Measurements from ENCODE around the gene SH2D5.

Gene SH2D5

GRCh38 chr1:20742671-20743070, 10.2 kb upstream of the SH2D5 start:
- no peak for DNase-seq (ENCODE audit: low spot score)
- Histone ChIP-seq H3K27ac (ENCODE audit: poor library complexity, severe bottlenecking) (no peak overlapping the region), H3K36me3 (ENCODE audit: low read depth) (peaks cover 84% of the 10 kb centered on the region)

DNA sequence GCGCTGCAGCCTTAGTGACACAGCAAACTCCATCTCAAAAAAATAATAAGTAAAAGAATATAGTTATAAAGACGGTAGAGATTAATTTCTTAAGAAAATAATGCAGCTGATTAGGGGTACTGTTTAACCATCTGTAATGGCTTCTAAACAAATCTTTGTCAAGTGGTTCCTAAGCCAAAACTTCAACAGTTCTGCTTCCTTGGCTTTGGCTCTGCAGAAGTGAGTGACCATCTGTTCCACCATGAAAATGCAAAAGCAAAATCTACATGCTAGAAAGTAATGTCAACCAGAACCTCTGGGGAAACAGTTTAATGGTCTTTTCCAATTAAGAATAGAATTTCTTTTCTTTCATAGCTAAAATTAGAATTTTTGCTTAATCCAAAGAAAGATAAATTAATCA, 8.3 kb upstream of the SH2D5 start:
- H3K4me3 ChIP-seq (ENCODE audit: severe bottlenecking): no peak overlapping the region
- H3K9me3 ChIP-seq (ENCODE audit: severe bottlenecking): no peaks in the 10 kb centered on the region
- peak overlapping the region; percentile 95 for H3K27ac ChIP-seq (ENCODE audit: poor library complexity, severe bottlenecking)
- no peaks in the 10 kb centered on the region for H3K27me3 ChIP-seq (ENCODE audit: insufficient read depth, poor library complexity, severe bottlenecking)
- peaks cover 27% of the 10 kb centered on the region for H3K4me1 ChIP-seq (ENCODE audit: insufficient read depth, poor library complexity, severe bottlenecking)
- ATAC-seq (ENCODE audit: low read depth) (no peak), DNase-seq (ENCODE audit: low spot score) (no peak)
- TF ChIP-seq, protein P1, sequence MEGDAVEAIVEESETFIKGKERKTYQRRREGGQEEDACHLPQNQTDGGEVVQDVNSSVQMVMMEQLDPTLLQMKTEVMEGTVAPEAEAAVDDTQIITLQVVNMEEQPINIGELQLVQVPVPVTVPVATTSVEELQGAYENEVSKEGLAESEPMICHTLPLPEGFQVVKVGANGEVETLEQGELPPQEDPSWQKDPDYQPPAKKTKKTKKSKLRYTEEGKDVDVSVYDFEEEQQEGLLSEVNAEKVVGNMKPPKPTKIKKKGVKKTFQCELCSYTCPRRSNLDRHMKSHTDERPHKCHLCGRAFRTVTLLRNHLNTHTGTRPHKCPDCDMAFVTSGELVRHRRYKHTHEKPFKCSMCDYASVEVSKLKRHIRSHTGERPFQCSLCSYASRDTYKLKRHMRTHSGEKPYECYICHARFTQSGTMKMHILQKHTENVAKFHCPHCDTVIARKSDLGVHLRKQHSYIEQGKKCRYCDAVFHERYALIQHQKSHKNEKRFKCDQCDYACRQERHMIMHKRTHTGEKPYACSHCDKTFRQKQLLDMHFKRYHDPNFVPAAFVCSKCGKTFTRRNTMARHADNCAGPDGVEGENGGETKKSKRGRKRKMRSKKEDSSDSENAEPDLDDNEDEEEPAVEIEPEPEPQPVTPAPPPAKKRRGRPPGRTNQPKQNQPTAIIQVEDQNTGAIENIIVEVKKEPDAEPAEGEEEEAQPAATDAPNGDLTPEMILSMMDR (IDR thresholded peaks at IDR 0.05; ENCODE audit: poor library complexity, severe bottlenecking): no peak
- H3K36me3 ChIP-seq (ENCODE audit: low read depth): peaks cover 70% of the 10 kb centered on the region

More at GRCh38 chr1:20742671-20743070, 10.2 kb upstream of the SH2D5 start:
- H3K4me3 ChIP-seq (ENCODE audit: severe bottlenecking): no peak overlapping the region
- H3K9me3 ChIP-seq (ENCODE audit: severe bottlenecking): no peaks in the 10 kb centered on the region
- TF ChIP-seq, protein P1 (IDR thresholded peaks at IDR 0.05; ENCODE audit: poor library complexity, severe bottlenecking): no peak
- peaks cover 23% of the 10 kb centered on the region for H3K4me1 ChIP-seq (ENCODE audit: insufficient read depth, poor library complexity, severe bottlenecking)
- H3K27me3 ChIP-seq (ENCODE audit: insufficient read depth, poor library complexity, severe bottlenecking): no peaks in the 10 kb centered on the region
- ATAC-seq (ENCODE audit: low read depth): no peak

DNA sequence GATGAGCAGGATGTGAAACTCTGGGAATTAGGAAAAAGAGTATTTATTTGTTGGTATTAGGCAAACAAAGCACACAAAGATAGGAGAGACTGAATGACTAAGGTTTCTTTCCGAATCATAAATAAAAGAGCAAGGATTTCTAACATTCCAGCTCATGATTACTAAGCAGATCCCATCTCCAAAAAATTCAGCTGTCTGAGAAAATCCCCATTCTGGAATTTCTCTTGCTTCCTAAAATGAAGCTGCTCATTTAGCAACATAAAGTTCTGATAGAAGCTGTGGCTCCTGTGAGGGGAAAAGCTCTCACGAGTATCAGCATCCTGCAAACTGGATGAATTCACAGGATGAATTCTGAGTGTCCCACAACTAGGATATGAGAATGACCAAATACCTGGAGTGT, 6.7 kb upstream of the SH2D5 start:
- no peak for DNase-seq (ENCODE audit: low spot score)
- H3K27ac ChIP-seq (ENCODE audit: poor library complexity, severe bottlenecking): peak overlapping the region; percentile 95
- H3K27me3 ChIP-seq (ENCODE audit: insufficient read depth, poor library complexity, severe bottlenecking): no peaks in the 10 kb centered on the region
- H3K4me3 ChIP-seq (ENCODE audit: severe bottlenecking): no peak overlapping the region
- peak; percentile 53 for ATAC-seq (ENCODE audit: low read depth)
- H3K36me3 ChIP-seq (ENCODE audit: low read depth): peaks cover 55% of the 10 kb centered on the region
- H3K9me3 ChIP-seq (ENCODE audit: severe bottlenecking): no peaks in the 10 kb centered on the region
- H3K4me1 ChIP-seq (ENCODE audit: insufficient read depth, poor library complexity, severe bottlenecking): peaks cover 32% of the 10 kb centered on the region
- TF ChIP-seq, protein P1 (IDR thresholded peaks at IDR 0.05; ENCODE audit: poor library complexity, severe bottlenecking): no peak

GRCh38 chr1:20735581-20736111, 3.1 kb upstream of the SH2D5 start:
- Histone ChIP-seq H3K4me3 (ENCODE audit: severe bottlenecking) (no peak overlapping the region), H3K27me3 (ENCODE audit: insufficient read depth, poor library complexity, severe bottlenecking) (no peaks in the 10 kb centered on the region), H3K36me3 (ENCODE audit: low read depth) (peaks cover 19% of the 10 kb centered on the region), H3K9me3 (ENCODE audit: severe bottlenecking) (no peaks in the 10 kb centered on the region), H3K27ac (ENCODE audit: poor library complexity, severe bottlenecking) (peak overlapping the region; percentile 95), H3K4me1 (ENCODE audit: insufficient read depth, poor library complexity, severe bottlenecking) (peaks cover 39% of the 10 kb centered on the region)
- DNase-seq (ENCODE audit: low spot score) (peak; percentile 64), ATAC-seq (ENCODE audit: low read depth) (peak; percentile 17)
- TF ChIP-seq, protein P1 (IDR thresholded peaks at IDR 0.05; ENCODE audit: poor library complexity, severe bottlenecking): no peak

DNA sequence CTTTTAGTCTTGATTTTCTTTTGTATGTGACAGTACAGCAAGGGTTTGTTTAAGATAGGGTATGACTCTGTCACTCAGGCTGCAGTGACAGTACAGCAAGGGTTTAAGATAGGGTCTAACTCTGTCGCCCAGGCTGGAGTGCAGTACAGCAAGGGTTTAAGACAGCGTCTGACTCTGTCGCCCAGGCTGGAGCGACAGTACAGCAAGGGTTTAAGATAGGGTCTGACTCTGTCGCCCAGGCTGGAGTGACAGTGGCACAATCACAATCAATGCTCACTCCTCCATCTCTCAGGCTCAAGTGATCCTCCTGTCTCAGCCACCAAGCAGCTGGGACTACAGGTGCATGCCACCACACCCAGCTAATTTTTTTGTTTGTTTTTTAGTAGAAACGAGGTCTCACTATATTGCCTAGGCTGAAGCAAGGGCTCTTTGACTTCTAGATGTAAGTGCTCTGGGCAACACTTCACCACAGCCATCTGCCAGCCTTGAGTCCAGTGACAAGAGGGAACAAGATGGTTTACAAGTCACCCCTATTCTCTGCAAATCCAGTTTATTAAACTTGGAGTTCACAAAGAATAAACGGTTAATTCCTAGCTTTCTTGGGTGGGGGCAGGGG, 965 bp upstream of the SH2D5 start:
- DNase-seq (ENCODE audit: low spot score): no peak

More for the DNA sequence above, 965 bp upstream of the SH2D5 start:
- H3K4me3 ChIP-seq (ENCODE audit: severe bottlenecking): no peak overlapping the region
- peak overlapping the region; percentile 95 for H3K27ac ChIP-seq (ENCODE audit: poor library complexity, severe bottlenecking)
- TF ChIP-seq, protein P1 (IDR thresholded peaks at IDR 0.05; ENCODE audit: poor library complexity, severe bottlenecking): peak; percentile 28
- ATAC-seq (ENCODE audit: low read depth): no peak
- H3K27me3 ChIP-seq (ENCODE audit: insufficient read depth, poor library complexity, severe bottlenecking): no peaks in the 10 kb centered on the region
- H3K36me3 ChIP-seq (ENCODE audit: low read depth): peaks cover 6% of the 10 kb centered on the region
- peaks cover 18% of the 10 kb centered on the region for H3K4me1 ChIP-seq (ENCODE audit: insufficient read depth, poor library complexity, severe bottlenecking)
- H3K9me3 ChIP-seq (ENCODE audit: severe bottlenecking): no peaks in the 10 kb centered on the region

All from RWPE2 (cell line).